ENCODE data around the gene SH2D2A.

DNA sequence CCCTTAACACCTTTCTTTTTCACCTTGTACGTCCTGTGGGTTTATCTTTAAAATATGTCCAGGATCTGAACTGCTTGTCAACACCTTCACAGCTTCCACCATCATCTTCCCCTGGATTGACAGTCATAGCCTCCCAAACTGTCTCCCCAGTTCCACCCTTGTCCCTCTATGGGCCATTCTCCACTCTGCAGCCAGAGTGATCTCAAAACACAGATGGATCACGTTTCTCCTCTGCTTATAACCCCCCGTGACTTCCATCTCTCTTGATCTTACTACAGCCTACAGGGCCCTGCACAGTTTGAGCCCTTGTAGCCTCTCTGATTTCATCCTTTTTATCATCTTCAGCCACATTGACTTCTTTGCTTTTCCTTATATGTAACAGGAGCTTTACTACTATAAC, 38.0 kb upstream of the SH2D2A start:
- TF ChIP-seq, protein P1, sequence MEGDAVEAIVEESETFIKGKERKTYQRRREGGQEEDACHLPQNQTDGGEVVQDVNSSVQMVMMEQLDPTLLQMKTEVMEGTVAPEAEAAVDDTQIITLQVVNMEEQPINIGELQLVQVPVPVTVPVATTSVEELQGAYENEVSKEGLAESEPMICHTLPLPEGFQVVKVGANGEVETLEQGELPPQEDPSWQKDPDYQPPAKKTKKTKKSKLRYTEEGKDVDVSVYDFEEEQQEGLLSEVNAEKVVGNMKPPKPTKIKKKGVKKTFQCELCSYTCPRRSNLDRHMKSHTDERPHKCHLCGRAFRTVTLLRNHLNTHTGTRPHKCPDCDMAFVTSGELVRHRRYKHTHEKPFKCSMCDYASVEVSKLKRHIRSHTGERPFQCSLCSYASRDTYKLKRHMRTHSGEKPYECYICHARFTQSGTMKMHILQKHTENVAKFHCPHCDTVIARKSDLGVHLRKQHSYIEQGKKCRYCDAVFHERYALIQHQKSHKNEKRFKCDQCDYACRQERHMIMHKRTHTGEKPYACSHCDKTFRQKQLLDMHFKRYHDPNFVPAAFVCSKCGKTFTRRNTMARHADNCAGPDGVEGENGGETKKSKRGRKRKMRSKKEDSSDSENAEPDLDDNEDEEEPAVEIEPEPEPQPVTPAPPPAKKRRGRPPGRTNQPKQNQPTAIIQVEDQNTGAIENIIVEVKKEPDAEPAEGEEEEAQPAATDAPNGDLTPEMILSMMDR (conservative IDR thresholded peaks at IDR 0.05) = no peak
- TF ChIP-seq ZFX (IDR thresholded peaks at IDR 0.05) = no peak
